Lung (tissue), 12 donors: ENCODE results near the gene LRRC71. TPM values are rescaled to one million over a fixed set of nuclear protein-coding genes. Genes with fewer than 3 reads are reported as not detected.

Experiments used
- ATAC-seq: fragments of 200-7000 bp; cut with Tn5 transposase; one replicate; pipeline ENCODE4 v1.9.1; 2020; ENCODE audit warnings: moderate number of reproducible peaks; ENCODE audit not compliant: insufficient read depth, low FRiP score
- DNase-seq, 3 donors: peaks; one replicate each; pipeline ENCODE4 v3.0.0-alpha.2; 2013 to 2017
- H3K27ac ChIP-seq, 2 donors: one replicate each; pipeline ENCODE4 v1.5.1; 2013; ENCODE audit warnings: mild to moderate bottlenecking in 2 of 2, moderate library complexity in 2 of 2, control low read depth in 1 of 2, inconsistent platforms in 1 of 2, low read depth in 1 of 2, low read length in 1 of 2
- H3K27me3 ChIP-seq, 3 donors: one replicate each; pipeline ENCODE4 v1.5.1; 2013; ENCODE audit warnings: low read length in 2 of 3; ENCODE audit not compliant: control insufficient read depth in 3 of 3, insufficient read depth in 3 of 3
- H3K36me3 ChIP-seq, 4 donors: one replicate each; pipeline ENCODE4 v1.5.1; 2013; ENCODE audit warnings: low read length in 4 of 4, mild to moderate bottlenecking in 1 of 4, moderate library complexity in 1 of 4; ENCODE audit not compliant: control insufficient read depth in 4 of 4, insufficient read depth in 4 of 4
- H3K4me1 ChIP-seq, 5 donors: one replicate each; pipeline ENCODE4 v1.5.1; 2013; ENCODE audit warnings: low read length in 5 of 5, mild to moderate bottlenecking in 2 of 5, moderate library complexity in 1 of 5; ENCODE audit not compliant: control insufficient read depth in 5 of 5, insufficient read depth in 5 of 5
- H3K4me3 ChIP-seq: one replicate; pipeline ENCODE4 v1.5.1; 2013; ENCODE audit warnings: mild to moderate bottlenecking, control low read depth, moderate library complexity
- H3K9ac ChIP-seq, 2 donors: one replicate each; pipeline ENCODE4 v1.5.1; 2013; ENCODE audit warnings: low read length in 2 of 2, control low read depth in 1 of 2; ENCODE audit not compliant: insufficient read depth in 1 of 2
- H3K9me3 ChIP-seq, 4 donors: one replicate each; pipeline ENCODE4 v1.5.1; 2013; ENCODE audit warnings: low read length in 3 of 4, mild to moderate bottlenecking in 1 of 4, moderate library complexity in 1 of 4; ENCODE audit not compliant: control insufficient read depth in 4 of 4, insufficient read depth in 3 of 4
- CTCF ChIP-seq: IDR thresholded peaks from 2 replicates; pipeline ENCODE4 v1.5.1; 2012; ENCODE audit warnings: mild to moderate bottlenecking; ENCODE audit errors: control extremely low read depth, extremely low read depth
- WGBS, 2 donors: extraction: QIAGEN DNeasy Blood & Tissue Kit; methylation state at CpG; one replicate each; pipeline ENCODE4 v1.1.7; 2013; 5-methylcytosine and 5-hydroxymethylcytosine counted together
- polyA plus RNA-seq, 2 donors: library from polyadenylated mRNA; stranded (reverse); fragments of 200-250 nt; gene quantifications; one replicate each; pipeline ENCODE4 v1.2.1, GENCODE V29; 2013
- total RNA-seq, 2 donors: library from RNA; depleted of rRNA in 1 of 2; stranded (reverse); fragments of >200 nt in 1 of 2; gene quantifications; one replicate each; pipeline ENCODE4 v1.2.1, GENCODE V29; 2014 to 2021
- donor health status: control.
- donor health status: control.
- donor health status: Bipolar disorder and iron deficiency.
- donor health status: healthy.
- donor health status: DM: yes; HTN: yes; CAD: no.

LRRC71 gene
- total and polyA plus RNA-seq, 4 donors = 3.4 to 17.2 (median 4.2) TPM

GRCh38 chr1:156922986-156923669 lies 2.7 kb downstream of the LRRC71 start:
- 16 to 17% methylated on average over 11 of the region's 11 CpGs for WGBS, 2 donors
- no peak overlapping the region for H3K4me3 ChIP-seq

GRCh38 chr1:156923670-156924477 lies 3.4 kb downstream of the LRRC71 start:
- H3K9ac ChIP-seq = no peak overlapping the region
- H3K4me3 ChIP-seq = no peak overlapping the region
- H3K27ac ChIP-seq = no peak overlapping the region
- peaks cover 0 to 15% (median 10%) of the 10 kb centered on the region in 5 donors for H3K4me1 ChIP-seq
- H3K27me3 ChIP-seq = peaks cover 0 to 90% (median 74%) of the 10 kb centered on the region in 3 donors
- DNase-seq (no peak), ATAC-seq (no peak)
- H3K9me3 ChIP-seq = no peaks in the 10 kb centered on the region
- TF ChIP-seq CTCF = no peak
- WGBS, 2 donors = 3 to 7% methylated on average over 61 to 64 of the region's 64 CpGs
- no peaks in the 10 kb centered on the region for H3K36me3 ChIP-seq

More at GRCh38 chr1:156922986-156923669, 2.7 kb downstream of the LRRC71 start:
- H3K9ac ChIP-seq = no peak overlapping the region
- DNase-seq (no peak), ATAC-seq (no peak)
- H3K27ac ChIP-seq = no peak overlapping the region
- no peaks in the 10 kb centered on the region for H3K36me3 ChIP-seq
- TF ChIP-seq CTCF = no peak
- H3K27me3 ChIP-seq = peaks cover 0 to 82% (median 69%) of the 10 kb centered on the region in 3 donors
- peaks cover 0 to 15% (median 10%) of the 10 kb centered on the region in 5 donors for H3K4me1 ChIP-seq
- no peaks in the 10 kb centered on the region for H3K9me3 ChIP-seq

GRCh38 chr1:156924478-156925153 lies 4.2 kb downstream of the LRRC71 start:
- Histone ChIP-seq H3K4me3 (no peak overlapping the region), H3K9me3 (no peaks in the 10 kb centered on the region), H3K36me3 (no peaks in the 10 kb centered on the region), H3K27me3 (peaks cover 0 to 97% (median 78%) of the 10 kb centered on the region in 3 donors), H3K4me1 (peaks cover 0 to 15% (median 10%) of the 10 kb centered on the region in 5 donors), H3K9ac (no peak overlapping the region), H3K27ac (no peak overlapping the region)
- no peak for DNase-seq
- 39 to 51% methylated on average over 22 of the region's 22 CpGs for WGBS, 2 donors
- no peak for ATAC-seq
- TF ChIP-seq CTCF = no peak
